ENCODE measurements around the gene DPM3. TPM values are rescaled to one million over a fixed set of nuclear protein-coding genes. Genes with fewer than 3 reads are reported as not detected.
"Not testable (repeated sequence)": the region's sequence is repeated elsewhere in the genome, so short reads cannot be mapped to it uniquely, and the experiment has no call there.

Gene DPM3
- total RNA-seq, 1 donor from 2014 or later = 41.0 TPM

- no peak for DNase-seq (ENCODE audit: extremely low read depth, low read depth, low spot score)
These were observed 35.6 kb upstream of the DPM3 start for GRCh38 chr1:155175927-155176371.

- DNase-seq (ENCODE audit: extremely low read depth, low read depth, low spot score) = no peak
These were observed 35.1 kb upstream of the DPM3 start for GRCh38 chr1:155175281-155175926.

- no peak for DNase-seq (ENCODE audit: extremely low read depth, low read depth, low spot score)
These were observed 34.3 kb upstream of the DPM3 start for GRCh38 chr1:155174324-155175280.

GRCh38 chr1:155173478-155174323 is 33.4 kb upstream of the DPM3 start, which contains the start of gene TRIM46:
Gene TRIM46 (plus strand): TSS chr1:155173849. CDS start chr1:155173967, 118 bp downstream.
- no peak for DNase-seq (ENCODE audit: extremely low read depth, low read depth, low spot score)

GRCh38 chr1:155172732-155173477 is 32.6 kb upstream of the DPM3 start, which contains the start of gene KRTCAP2:
Gene KRTCAP2 (minus strand): TSS chr1:155173304. CDS start chr1:155173224, 80 bp downstream.
- peak; percentile 78 for DNase-seq (ENCODE audit: extremely low read depth, low read depth, low spot score)

GRCh38 chr1:155171836-155172731 is 31.8 kb upstream of the DPM3 start:
- DNase-seq (ENCODE audit: extremely low read depth, low read depth, low spot score) = no peak

GRCh38 chr1:155170806-155171205 is 30.5 kb upstream of the DPM3 start:
- no peak for DNase-seq (ENCODE audit: extremely low read depth, low read depth, low spot score)

GRCh38 chr1:155170101-155170785 is 29.9 kb upstream of the DPM3 start:
- no peak for DNase-seq (ENCODE audit: extremely low read depth, low read depth, low spot score)

GRCh38 chr1:155169541-155169940 is 29.2 kb upstream of the DPM3 start:
- no peak for DNase-seq (ENCODE audit: extremely low read depth, low read depth, low spot score)

GRCh38 chr1:155168456-155169210 is 28.3 kb upstream of the DPM3 start:
- DNase-seq (ENCODE audit: extremely low read depth, low read depth, low spot score) = no peak

GRCh38 chr1:155168105-155168445 is 27.7 kb upstream of the DPM3 start:
- not testable (repeated sequence) for DNase-seq (ENCODE audit: extremely low read depth, low read depth, low spot score)

- DNase-seq (ENCODE audit: extremely low read depth, low read depth, low spot score) = peak; percentile 88
These were observed 27.1 kb upstream of the DPM3 start for GRCh38 chr1:155167166-155168104.

- peak; percentile 57 for DNase-seq (ENCODE audit: extremely low read depth, low read depth, low spot score)
These were observed 26.3 kb upstream of the DPM3 start for GRCh38 chr1:155166471-155167165.

- DNase-seq (ENCODE audit: extremely low read depth, low read depth, low spot score) = no peak
These were observed 25.7 kb upstream of the DPM3 start for GRCh38 chr1:155166051-155166470.

GRCh38 chr1:155164625-155165024 is 24.3 kb upstream of the DPM3 start:
- not testable (repeated sequence) for DNase-seq (ENCODE audit: extremely low read depth, low read depth, low spot score)

GRCh38 chr1:155163785-155164184 is 23.5 kb upstream of the DPM3 start:
- DNase-seq (ENCODE audit: extremely low read depth, low read depth, low spot score) = not testable (repeated sequence)

Measured in glomerular endothelial cell (primary cell).